Caco-2 (cell line): ENCODE data around the gene CDRT4. TPM values are rescaled to one million over a fixed set of nuclear protein-coding genes. Genes with fewer than 3 reads are reported as not detected.

Experiments used
- BruUV-seq: library from RNA; stranded (reverse); fragments of 400-500 nt; replicated peaks from 2 replicates; lab custom pipeline; 2021; lab: Mats Ljungman, UMichigan
- CTCF ChIA-PET: fragments of 300-600 bp; sonication (Branson Sonifier 250); formaldehyde crosslinking; loops from one replicate; lab custom pipeline; 2022; ENCODE audit warnings: antibody characterized with exemption; lab: Charles Lee
- POLR2A ChIA-PET: fragments of 300-600 bp; sonication (Branson Sonifier 250); formaldehyde crosslinking; loops from one replicate; lab custom pipeline; 2022; ENCODE audit warnings: antibody characterized with exemption; lab: Charles Lee
- DNase-seq, 2 experiments: peaks; one replicate each; pipeline versions ENCODE4 v3.0.0 to v3.0.0-alpha.2; 2020 to 2022
- H3K27me3 ChIP-seq: replicated peaks from 2 replicates; pipeline ENCODE4 v1.6.0; 2011; ENCODE audit warnings: low read length; ENCODE audit not compliant: control insufficient read depth, insufficient read depth
- H3K36me3 ChIP-seq: 2 replicates; pipeline ENCODE4 v1.5.1; 2011; ENCODE audit warnings: low read length; ENCODE audit not compliant: control insufficient read depth, insufficient read depth
- H3K4me1 ChIP-seq: fragments of 250-450 bp; sonication (Bioruptor Pico); 2 replicates; pipeline ENCODE4 v1.5.1; 2020; ENCODE audit warnings: mild to moderate bottlenecking
- H3K4me3 ChIP-seq: 2 replicates; pipeline ENCODE4 v1.5.1; 2011; ENCODE audit warnings: low read depth, mild to moderate bottlenecking, control low read depth, low read length
- H3K9me3 ChIP-seq: fragments of 250-450 bp; sonication (Bioruptor Pico); 2 replicates; pipeline ENCODE4 v1.5.1; 2020; ENCODE audit warnings: mild to moderate bottlenecking, moderate library complexity
- H3K27ac Mint-ChIP-seq: one replicate; pipeline ENCODE4 v1.8.0; 2022; ENCODE audit warnings: mixed read lengths; ENCODE audit not compliant: unreplicated experiment
- H3K27me3 Mint-ChIP-seq: one replicate; pipeline ENCODE4 v1.8.0; 2022; ENCODE audit warnings: mixed read lengths; ENCODE audit not compliant: insufficient read depth, unreplicated experiment
- H3K36me3 Mint-ChIP-seq: one replicate; pipeline ENCODE4 v1.8.0; 2022; ENCODE audit warnings: mild to moderate bottlenecking, mixed read lengths; ENCODE audit not compliant: insufficient read depth, unreplicated experiment
- H3K4me1 Mint-ChIP-seq: one replicate; pipeline ENCODE4 v1.8.0; 2022; ENCODE audit warnings: low read depth, mixed read lengths; ENCODE audit not compliant: unreplicated experiment
- H3K4me3 Mint-ChIP-seq: one replicate; pipeline ENCODE4 v1.8.0; 2022; ENCODE audit warnings: mild to moderate bottlenecking, moderate library complexity, mixed read lengths; ENCODE audit not compliant: unreplicated experiment
- H3K9me3 Mint-ChIP-seq: one replicate; pipeline ENCODE4 v1.8.0; 2022; ENCODE audit warnings: mixed read lengths; ENCODE audit not compliant: unreplicated experiment
- CTCF ChIP-seq, 2 experiments: fragments of 200-600 bp in 1 of 2; IDR thresholded peaks; 1 replicate in 1 of 2; 2 replicates in 1 of 2; pipeline versions ENCODE4 v1.5.1 to v1.8.0; 2011 to 2022; ENCODE audit warnings: antibody characterized with exemption in 1 of 2, control low read depth in 1 of 2, inconsistent platforms in 1 of 2, low read depth in 1 of 2, low read length in 1 of 2, mild to moderate bottlenecking in 1 of 2, moderate library complexity in 1 of 2; ENCODE audit not compliant: insufficient read depth in 1 of 2, severe bottlenecking in 1 of 2, unreplicated experiment in 1 of 2
- intact Hi-C: fragments of 100-400 bp; cut with micrococcal nuclease; formaldehyde crosslinking; loops from one replicate; pipeline ENCODE4 v1.10.0; 2022; ENCODE audit not compliant: unreplicated experiment
- total RNA-seq: library from RNA; stranded (reverse); gene quantifications from 2 replicates; pipeline ENCODE4 v1.2.3, GENCODE V29; 2022

CDRT4 gene
- total RNA-seq, 1 experiment from 2014 or later, result 6.3 TPM

DNA sequence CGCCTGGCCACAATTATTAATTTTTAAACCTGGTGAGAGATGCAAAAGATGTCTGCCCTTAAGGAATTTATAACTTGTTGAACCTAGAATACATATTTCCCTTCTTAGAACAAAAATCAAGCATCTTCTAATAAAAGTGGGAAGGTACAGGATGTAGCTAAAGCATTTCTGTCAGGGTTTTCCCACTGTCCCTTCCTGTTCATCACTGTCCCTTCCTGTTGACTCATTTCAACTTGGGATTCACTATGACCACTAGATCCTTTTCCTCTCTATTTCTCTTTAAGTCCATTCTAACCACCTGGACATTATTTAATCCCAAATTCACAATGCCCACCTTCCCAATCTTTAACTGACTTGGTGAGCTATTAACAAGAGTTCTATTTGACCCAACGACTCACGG lies 33.9 kb upstream of the CDRT4 start:
- no peak for TF ChIP-seq CTCF (IDR thresholded peaks at IDR 0.05; ENCODE audit: insufficient read depth in 1 of 2, low read depth in 1 of 2, low read length in 1 of 2, severe bottlenecking in 1 of 2, unreplicated experiment in 1 of 2)
- no peak overlapping the region for H3K27ac Mint-ChIP-seq
- ChIA-PET POLR2A (no interaction called here), CTCF (no interaction called here)
- no peak for DNase-seq
- no peaks in the 10 kb centered on the region for H3K27me3 ChIP-seq
- H3K4me1 Mint-ChIP-seq, result peaks cover 8% of the 10 kb centered on the region
- no peaks in the 10 kb centered on the region for H3K9me3 ChIP-seq
- H3K36me3 Mint-ChIP-seq, result peaks cover 6% of the 10 kb centered on the region
- intact Hi-C loops, result no loop called here
- H3K4me3 Mint-ChIP-seq, result no peak overlapping the region
- no peaks in the 10 kb centered on the region for H3K9me3 Mint-ChIP-seq
- no peaks in the 10 kb centered on the region for H3K4me1 ChIP-seq
- H3K36me3 ChIP-seq, result no peaks in the 10 kb centered on the region
- no peaks in the 10 kb centered on the region for H3K27me3 Mint-ChIP-seq
- no peak overlapping the region for H3K4me3 ChIP-seq
- BruUV-seq, result no TSS peak

DNA sequence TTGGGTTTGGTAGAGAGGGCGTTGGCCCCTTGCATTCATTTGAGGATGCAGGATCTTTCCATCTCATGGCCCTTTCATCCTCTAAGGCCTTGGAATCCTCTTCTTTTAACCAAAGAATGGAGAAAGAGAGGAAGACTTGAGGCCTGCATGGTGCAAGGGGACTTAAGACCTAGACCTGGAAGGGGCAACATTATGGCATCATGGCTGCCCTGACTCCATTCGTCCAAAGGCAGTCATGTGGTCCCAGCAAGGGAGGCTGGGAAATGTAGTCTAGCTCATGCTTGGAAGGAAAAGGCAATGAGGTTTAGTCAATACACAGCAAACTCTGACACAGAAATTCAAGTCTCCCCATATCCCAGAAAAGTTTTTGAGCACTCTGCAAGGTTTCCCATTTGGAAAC lies 30.7 kb upstream of the CDRT4 start:
- no peaks in the 10 kb centered on the region for H3K9me3 ChIP-seq
- Mint-ChIP-seq H3K4me1 (peaks cover 8% of the 10 kb centered on the region), H3K27ac (no peak overlapping the region), H3K4me3 (no peak overlapping the region), H3K27me3 (no peaks in the 10 kb centered on the region), H3K9me3 (no peaks in the 10 kb centered on the region), H3K36me3 (peaks cover 6% of the 10 kb centered on the region)
- POLR2A ChIA-PET, result no interaction called here
- H3K36me3 ChIP-seq, result no peaks in the 10 kb centered on the region
- peak in 1 of 2 experiments; percentile 1 for DNase-seq
- H3K4me1 ChIP-seq, result no peaks in the 10 kb centered on the region
- CTCF ChIA-PET, result no interaction called here
- no TSS peak for BruUV-seq
- no peak for TF ChIP-seq CTCF (IDR thresholded peaks at IDR 0.05; ENCODE audit: insufficient read depth in 1 of 2, low read depth in 1 of 2, low read length in 1 of 2, severe bottlenecking in 1 of 2, unreplicated experiment in 1 of 2)
- intact Hi-C loops, result no loop called here
- H3K4me3 ChIP-seq, result no peak overlapping the region
- no peaks in the 10 kb centered on the region for H3K27me3 ChIP-seq

GRCh38 chr17:15496735-15497670 lies 29.6 kb upstream of the CDRT4 start:
- DNase-seq, result no peak
- intact Hi-C loops, result no loop called here
- no peaks in the 10 kb centered on the region for H3K27me3 Mint-ChIP-seq
- H3K9me3 ChIP-seq, result no peaks in the 10 kb centered on the region
- H3K9me3 Mint-ChIP-seq, result no peaks in the 10 kb centered on the region
- BruUV-seq, result no TSS peak
- H3K36me3 Mint-ChIP-seq, result no peaks in the 10 kb centered on the region
- H3K4me3 ChIP-seq, result no peak overlapping the region
- no peaks in the 10 kb centered on the region for H3K27me3 ChIP-seq
- H3K4me1 Mint-ChIP-seq, result no peaks in the 10 kb centered on the region
- CTCF ChIA-PET, result no interaction called here
- POLR2A ChIA-PET, result no interaction called here
- no peak overlapping the region for H3K4me3 Mint-ChIP-seq
- H3K4me1 ChIP-seq, result no peaks in the 10 kb centered on the region
- no peak for TF ChIP-seq CTCF (IDR thresholded peaks at IDR 0.05; ENCODE audit: insufficient read depth in 1 of 2, low read depth in 1 of 2, low read length in 1 of 2, severe bottlenecking in 1 of 2, unreplicated experiment in 1 of 2)
- H3K36me3 ChIP-seq, result no peaks in the 10 kb centered on the region
- no peak overlapping the region for H3K27ac Mint-ChIP-seq
